Breast epithelium (tissue), 4 donors: Measurements from ENCODE around the gene KCNIP1. TPM values are rescaled to one million over a fixed set of nuclear protein-coding genes. Genes with fewer than 3 reads are reported as not detected.

Experiments used
- DNase-seq, 2 donors: peaks; one replicate each; pipeline ENCODE4 v3.0.0-alpha.2; 2019; ENCODE audit warnings: low spot score in 2 of 2
- H3K27ac ChIP-seq, 2 donors: fragments of 200-600 bp; sonication (generic) in 1 of 2; one replicate each; pipeline ENCODE4 v1.5.1; 2016 to 2019; ENCODE audit warnings: mild to moderate bottlenecking in 1 of 2
- H3K27me3 ChIP-seq, 2 donors: fragments of 200-600 bp; sonication (generic) in 1 of 2; one replicate each; pipeline versions ENCODE4 v1.5.1 to v1.6.0; 2017 to 2019; ENCODE audit warnings: control low read depth in 1 of 2, mild to moderate bottlenecking in 1 of 2
- H3K36me3 ChIP-seq: fragments of 200-600 bp; one replicate; pipeline ENCODE4 v1.5.1; 2019
- H3K4me1 ChIP-seq, 2 donors: fragments of 200-600 bp; sonication (generic); one replicate each; pipeline ENCODE4 v1.5.1; 2016 to 2019; ENCODE audit warnings: control low read depth in 1 of 2
- H3K4me3 ChIP-seq, 3 donors: fragments of 200-600 bp; sonication (generic); 1 replicate in 2 of 3; 2 replicates in 1 of 3; pipeline ENCODE4 v1.5.1; 2016 to 2019; ENCODE audit warnings: mild to moderate bottlenecking in 3 of 3, moderate library complexity in 2 of 3
- H3K9me3 ChIP-seq, 2 donors: fragments of 200-600 bp; sonication (generic) in 1 of 2; one replicate each; pipeline ENCODE4 v1.5.1; 2016 to 2019; ENCODE audit warnings: control low read depth in 1 of 2
- POLR2A ChIP-seq: fragments of 450-650 bp; IDR thresholded peaks from one replicate; pipeline ENCODE4 v1.6.1; 2016; ENCODE audit warnings: antibody characterized with exemption, mild to moderate bottlenecking, moderate library complexity
- POLR2AphosphoS5 ChIP-seq, 3 donors: sonication (generic); formaldehyde crosslinking; IDR thresholded peaks; one replicate each; pipeline ENCODE4 v1.6.1; 2017; ENCODE audit warnings: antibody characterized with exemption in 3 of 3
- intact Hi-C: fragments of 100-400 bp; cut with DNase I; formaldehyde crosslinking; loops from one replicate; pipeline ENCODE4 v1.15.1; 2023; ENCODE audit warnings: low total_unique reads
- total RNA-seq, 3 donors: library from RNA; depleted of rRNA; stranded (reverse); fragments of >200 nt; gene quantifications; one replicate each; pipeline ENCODE4 v1.1.0, GENCODE V29; 2016
- TF ChIP-seq, protein P1 (sequence below), 3 donors: fragments of 450-650 bp; IDR thresholded peaks; one replicate each; pipeline ENCODE4 v1.5.1; 2016 to 2017; ENCODE audit warnings: antibody characterized with exemption in 3 of 3, mild to moderate bottlenecking in 3 of 3, moderate library complexity in 3 of 3

KCNIP1 gene
- total RNA-seq, 3 donors from 2014 or later, result 1.0 to 1.6 TPM; not detected in 1

DNA sequence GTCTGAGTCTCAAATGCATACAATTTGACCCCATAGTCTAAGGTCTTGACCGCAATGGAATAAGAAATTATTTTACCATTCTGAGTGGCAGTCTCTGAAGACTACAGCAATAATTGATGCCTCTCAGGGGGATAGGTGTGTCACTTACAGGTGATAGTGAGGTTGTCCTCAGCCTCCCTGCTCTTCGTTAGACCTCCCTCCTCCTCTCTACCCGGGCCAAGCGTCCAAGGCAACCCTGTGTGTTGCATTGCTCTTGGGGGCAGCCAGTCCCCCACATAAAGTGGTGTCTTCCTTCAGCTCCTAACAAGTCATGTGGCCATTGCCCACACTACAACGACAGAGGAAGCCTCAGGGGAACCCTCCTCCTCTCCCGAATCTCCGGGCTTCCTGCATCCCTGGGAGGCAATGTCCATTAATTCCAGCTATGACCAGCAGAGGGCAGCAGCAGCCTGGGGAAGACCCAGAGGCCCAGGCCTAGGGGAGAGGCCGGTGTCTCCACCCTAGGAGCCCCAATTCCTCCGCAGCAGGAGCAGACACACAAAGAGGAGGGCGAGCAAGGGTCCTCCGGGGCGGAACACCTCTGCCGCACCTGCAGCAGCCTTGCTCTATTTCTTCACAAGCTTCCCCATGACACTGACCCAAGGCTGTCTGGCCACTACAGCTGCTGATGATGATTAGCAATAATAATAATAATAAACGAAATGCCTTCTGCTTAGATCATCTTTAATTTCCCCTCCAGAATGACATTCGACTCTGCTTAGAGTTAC, 134.8 kb downstream of the KCNIP1 start:
- Histone ChIP-seq H3K36me3 (no peaks in the 10 kb centered on the region), H3K4me3 (no peak overlapping the region), H3K9me3 (no peaks in the 10 kb centered on the region), H3K4me1 (peaks cover 0 to 4% of the 10 kb centered on the region in 2 donors), H3K27me3 (peaks cover 0 to 4% of the 10 kb centered on the region in 2 donors), H3K27ac (no peak overlapping the region)
- peak; percentile 29 to 61 for DNase-seq
- intact Hi-C loops, result no loop called here
- TF ChIP-seq, protein P1, sequence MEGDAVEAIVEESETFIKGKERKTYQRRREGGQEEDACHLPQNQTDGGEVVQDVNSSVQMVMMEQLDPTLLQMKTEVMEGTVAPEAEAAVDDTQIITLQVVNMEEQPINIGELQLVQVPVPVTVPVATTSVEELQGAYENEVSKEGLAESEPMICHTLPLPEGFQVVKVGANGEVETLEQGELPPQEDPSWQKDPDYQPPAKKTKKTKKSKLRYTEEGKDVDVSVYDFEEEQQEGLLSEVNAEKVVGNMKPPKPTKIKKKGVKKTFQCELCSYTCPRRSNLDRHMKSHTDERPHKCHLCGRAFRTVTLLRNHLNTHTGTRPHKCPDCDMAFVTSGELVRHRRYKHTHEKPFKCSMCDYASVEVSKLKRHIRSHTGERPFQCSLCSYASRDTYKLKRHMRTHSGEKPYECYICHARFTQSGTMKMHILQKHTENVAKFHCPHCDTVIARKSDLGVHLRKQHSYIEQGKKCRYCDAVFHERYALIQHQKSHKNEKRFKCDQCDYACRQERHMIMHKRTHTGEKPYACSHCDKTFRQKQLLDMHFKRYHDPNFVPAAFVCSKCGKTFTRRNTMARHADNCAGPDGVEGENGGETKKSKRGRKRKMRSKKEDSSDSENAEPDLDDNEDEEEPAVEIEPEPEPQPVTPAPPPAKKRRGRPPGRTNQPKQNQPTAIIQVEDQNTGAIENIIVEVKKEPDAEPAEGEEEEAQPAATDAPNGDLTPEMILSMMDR (IDR thresholded peaks at IDR 0.05), result peak; percentile 67 to 75 (median 68)
- TF ChIP-seq POLR2AphosphoS5 (IDR thresholded peaks at IDR 0.05) (no peak), POLR2A (no peak)

DNA sequence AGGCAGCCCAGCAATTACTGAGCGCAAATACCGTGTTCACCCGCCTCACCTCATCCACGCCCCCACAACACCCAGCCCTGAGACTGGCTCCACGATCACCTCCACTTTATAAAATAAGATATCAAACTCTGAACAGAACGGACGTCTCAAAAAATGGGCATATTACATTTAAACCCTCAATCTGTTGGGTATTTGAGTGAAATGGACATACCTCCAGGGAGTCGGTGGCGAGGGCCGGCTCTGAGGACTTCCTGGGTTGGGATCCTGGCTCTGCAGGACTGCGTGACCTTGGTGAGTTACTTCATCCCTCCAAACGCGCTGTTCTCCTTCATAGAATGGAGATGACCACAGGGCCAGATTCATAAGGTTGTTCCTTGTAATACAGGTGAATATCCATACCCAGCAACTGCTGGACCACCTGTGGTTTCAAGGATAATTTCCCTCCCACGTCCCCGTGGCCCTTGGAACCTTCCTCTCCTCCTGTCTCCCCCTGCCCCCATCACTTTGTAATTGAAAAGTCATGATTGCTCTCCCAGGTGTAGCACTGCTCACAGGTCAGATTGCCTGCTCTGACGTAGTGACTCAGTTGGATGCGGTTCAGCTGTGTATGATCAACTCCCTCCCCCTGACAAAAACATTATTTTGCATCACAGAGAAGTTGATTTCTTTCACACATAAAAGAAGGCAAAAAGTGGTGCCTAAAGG, 135.6 kb downstream of the KCNIP1 start:
- intact Hi-C loops, result no loop called here
- H3K36me3 ChIP-seq, result no peaks in the 10 kb centered on the region
- no peak for DNase-seq
- no peaks in the 10 kb centered on the region for H3K4me1 ChIP-seq
- no peak overlapping the region for H3K27ac ChIP-seq
- TF ChIP-seq POLR2A (no peak), POLR2AphosphoS5 (IDR thresholded peaks at IDR 0.05) (no peak)
- TF ChIP-seq, protein P1 (IDR thresholded peaks at IDR 0.05), result no peak
- H3K27me3 ChIP-seq, result peaks cover 0 to 4% of the 10 kb centered on the region in 2 donors
- H3K4me3 ChIP-seq, result no peak overlapping the region
- no peaks in the 10 kb centered on the region for H3K9me3 ChIP-seq

DNA sequence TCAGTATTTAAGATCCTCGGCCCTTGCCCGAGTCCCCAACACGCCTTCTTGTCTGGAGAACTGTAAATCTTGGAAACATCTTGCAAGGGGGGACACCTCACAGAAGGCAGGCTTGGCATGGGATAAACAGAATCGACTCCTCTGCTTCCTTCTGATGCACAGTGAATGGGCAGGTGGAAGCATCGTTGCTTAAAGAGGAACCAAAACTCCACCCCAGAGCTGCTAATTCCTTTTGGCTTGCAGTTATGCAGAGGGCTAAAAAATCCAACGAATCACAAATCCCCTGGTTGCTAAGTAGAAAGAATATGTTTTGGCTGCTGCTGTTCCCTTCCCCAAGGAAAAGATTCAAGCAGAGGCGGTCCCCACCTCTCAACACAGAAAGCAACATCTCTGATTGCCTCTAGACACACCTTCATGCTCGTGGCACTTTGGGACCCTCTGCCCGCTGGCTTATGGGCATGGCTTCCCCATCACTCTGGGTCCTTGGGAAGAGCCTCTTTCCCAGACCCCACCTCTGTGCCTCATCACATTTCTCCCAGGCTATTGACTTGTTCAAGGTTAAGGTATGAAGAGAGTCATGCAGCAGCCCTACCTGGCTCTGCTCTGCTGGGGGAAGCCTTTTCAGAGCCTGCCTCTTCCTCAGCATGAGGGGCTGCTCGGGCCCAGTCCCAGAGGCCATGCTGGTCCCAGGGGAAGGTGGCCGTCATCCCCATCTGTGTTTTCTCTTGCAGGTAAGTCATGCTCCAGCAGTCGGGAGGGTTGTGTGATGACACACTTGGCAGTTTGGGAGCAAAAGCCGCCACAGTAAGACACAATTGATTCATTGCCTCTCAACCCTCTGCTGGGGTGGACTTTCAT, 137.1 kb downstream of the KCNIP1 start:
- Histone ChIP-seq H3K4me1 (no peaks in the 10 kb centered on the region), H3K27me3 (peaks cover 0 to 4% of the 10 kb centered on the region in 2 donors), H3K9me3 (no peaks in the 10 kb centered on the region), H3K36me3 (no peaks in the 10 kb centered on the region), H3K27ac (no peak overlapping the region), H3K4me3 (no peak overlapping the region)
- no peak for DNase-seq
- intact Hi-C loops, result loop anchor here (5.0 kb wide), 1 partner anchor 1956 kb away; no protein-coding TSS in a partner anchor
- no peak for TF ChIP-seq POLR2AphosphoS5 (IDR thresholded peaks at IDR 0.05)
- no peak for TF ChIP-seq POLR2A
- TF ChIP-seq, protein P1 (IDR thresholded peaks at IDR 0.05), result no peak

DNA sequence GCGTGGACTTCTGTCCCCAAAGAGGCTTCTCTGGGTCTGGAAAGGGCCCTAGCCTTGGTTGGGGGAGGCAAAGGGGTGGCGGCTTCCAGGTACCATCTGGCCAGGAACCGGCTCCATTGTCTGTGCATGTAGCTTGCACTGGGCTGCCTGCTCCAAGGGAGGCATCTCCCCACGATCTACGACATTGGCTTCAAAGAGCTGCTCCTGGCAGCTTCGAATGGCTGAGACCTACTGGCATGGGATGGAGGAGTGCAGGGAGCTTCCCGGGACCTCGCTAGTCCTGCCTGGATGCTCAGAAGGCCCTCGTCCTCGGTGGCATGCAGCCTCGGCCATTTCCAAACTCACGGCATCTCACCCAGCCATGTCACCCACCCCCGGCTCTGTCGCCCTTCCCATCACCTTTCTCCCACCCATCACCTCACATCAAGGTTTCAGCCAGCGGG, 137.8 kb downstream of the KCNIP1 start:
- H3K27me3 ChIP-seq, result peaks cover 0 to 4% of the 10 kb centered on the region in 2 donors
- no peak for TF ChIP-seq POLR2AphosphoS5 (IDR thresholded peaks at IDR 0.05)
- TF ChIP-seq, protein P1 (IDR thresholded peaks at IDR 0.05), result no peak
- no peak for TF ChIP-seq POLR2A
- no peaks in the 10 kb centered on the region for H3K4me1 ChIP-seq
- H3K27ac ChIP-seq, result no peak overlapping the region
- DNase-seq, result no peak
- intact Hi-C loops, result loop anchor here (5.0 kb wide), 1 partner anchor 1956 kb away; no protein-coding TSS in a partner anchor
- H3K36me3 ChIP-seq, result no peaks in the 10 kb centered on the region
- H3K9me3 ChIP-seq, result no peaks in the 10 kb centered on the region
- H3K4me3 ChIP-seq, result no peak overlapping the region
